HG03039 (cell line): Measurements from ENCODE around the gene CRY1.

ENCODE experiments used
- ATAC-seq: cut with Tn5 transposase; IDR thresholded peaks from one replicate; pipeline ENCODE4 v1.9.1; 2021; ENCODE audit warnings: mild to moderate bottlenecking, moderate library complexity; ENCODE audit not compliant: unreplicated experiment

The CRY1 gene

GRCh38 chr12:106974511-106974910 is 118.8 kb downstream of the CRY1 start:
- peak; percentile 49 for ATAC-seq

- ATAC-seq = no peak
Measured at GRCh38 chr12:106973545-106973944, 119.8 kb downstream of the CRY1 start.

- no peak for ATAC-seq
Measured at GRCh38 chr12:106971065-106971464, 122.3 kb downstream of the CRY1 start.

- ATAC-seq = no peak
Measured at GRCh38 chr12:106964526-106964925, 128.8 kb downstream of the CRY1 start.

DNA sequence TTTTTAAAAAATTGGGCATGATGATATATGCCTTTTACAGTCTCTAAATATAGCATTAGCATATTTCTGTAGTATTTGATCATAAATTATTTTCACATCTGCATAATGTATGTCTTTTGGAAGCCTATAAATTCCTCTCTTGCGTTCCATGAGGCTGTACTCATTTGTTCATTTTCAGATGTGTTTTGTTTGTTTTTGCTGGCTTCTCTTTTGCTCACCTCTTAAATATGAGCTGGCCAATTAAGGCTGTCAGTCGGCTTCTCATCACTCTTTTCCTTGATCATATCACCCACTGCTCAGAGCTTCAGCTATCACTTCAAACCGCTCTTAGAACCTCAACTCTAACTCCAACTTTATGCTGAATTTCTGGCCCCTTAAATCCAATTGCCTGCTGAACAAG is 131.1 kb downstream of the CRY1 start:
- no peak for ATAC-seq

DNA sequence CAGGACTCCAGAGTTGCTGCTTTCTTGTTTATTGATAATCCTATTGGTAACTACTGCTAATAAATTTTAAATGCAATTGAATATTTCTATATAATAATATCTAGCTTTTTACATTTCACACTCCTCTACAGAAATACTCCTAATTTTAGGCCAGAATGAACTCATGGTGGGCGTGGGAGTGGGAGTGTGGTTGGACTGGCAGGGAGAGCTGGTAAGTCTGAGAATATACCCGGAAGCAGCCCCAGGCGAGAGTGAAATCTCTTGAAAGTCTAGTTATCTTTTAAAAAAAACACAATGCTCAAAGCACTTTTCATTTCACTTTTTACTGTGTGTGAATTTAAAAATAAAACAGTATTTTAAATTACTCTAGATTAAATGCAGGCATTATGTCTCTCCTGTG is 132.9 kb downstream of the CRY1 start:
- ATAC-seq = no peak

- no peak for ATAC-seq
Measured at GRCh38 chr12:106957583-106957982, 135.8 kb downstream of the CRY1 start.

GRCh38 chr12:106956048-106956578 is 137.2 kb downstream of the CRY1 start:
- ATAC-seq = peak; percentile 33

DNA sequence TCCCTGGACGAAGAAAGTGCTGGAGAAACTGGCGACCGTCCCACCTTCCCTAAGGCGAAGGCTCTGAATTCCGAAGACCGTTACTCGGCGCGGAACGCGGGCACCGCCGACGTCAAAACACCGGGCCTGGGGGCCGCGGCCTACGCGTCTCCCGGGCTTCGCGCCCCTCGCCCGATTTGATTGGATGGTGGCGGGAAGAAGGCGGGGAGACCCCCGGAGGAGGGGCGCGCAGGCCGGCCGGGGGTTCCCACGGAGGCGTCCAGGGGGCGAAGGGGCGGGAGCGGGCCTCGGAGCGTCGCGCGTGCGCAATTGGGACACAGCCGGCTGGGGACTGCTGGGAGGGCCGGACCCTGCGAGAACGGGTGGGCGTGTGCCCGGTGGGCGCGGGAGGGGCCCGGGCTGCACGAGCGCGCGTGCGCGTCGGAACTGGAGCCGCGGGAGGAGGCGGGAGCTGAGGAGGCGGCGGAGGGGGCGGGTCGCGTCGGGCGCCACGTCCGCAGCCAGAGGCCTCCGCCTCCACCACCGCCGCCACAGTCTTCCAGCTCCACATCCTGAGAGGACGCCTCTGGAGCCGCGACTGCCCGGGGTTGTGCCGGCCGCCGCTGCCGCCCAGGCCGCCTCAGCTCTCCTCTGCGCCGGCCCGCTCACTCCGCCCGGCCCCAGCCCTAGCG is 137.8 kb downstream of the CRY1 start, which contains the start of gene TMEM263:
TSS of gene TMEM263 (plus strand) at position 531 of the 671 bp plus-strand sequence. CDS start 11,210 bp downstream, outside the sequence.
- peak; percentile 79 for ATAC-seq

DNA sequence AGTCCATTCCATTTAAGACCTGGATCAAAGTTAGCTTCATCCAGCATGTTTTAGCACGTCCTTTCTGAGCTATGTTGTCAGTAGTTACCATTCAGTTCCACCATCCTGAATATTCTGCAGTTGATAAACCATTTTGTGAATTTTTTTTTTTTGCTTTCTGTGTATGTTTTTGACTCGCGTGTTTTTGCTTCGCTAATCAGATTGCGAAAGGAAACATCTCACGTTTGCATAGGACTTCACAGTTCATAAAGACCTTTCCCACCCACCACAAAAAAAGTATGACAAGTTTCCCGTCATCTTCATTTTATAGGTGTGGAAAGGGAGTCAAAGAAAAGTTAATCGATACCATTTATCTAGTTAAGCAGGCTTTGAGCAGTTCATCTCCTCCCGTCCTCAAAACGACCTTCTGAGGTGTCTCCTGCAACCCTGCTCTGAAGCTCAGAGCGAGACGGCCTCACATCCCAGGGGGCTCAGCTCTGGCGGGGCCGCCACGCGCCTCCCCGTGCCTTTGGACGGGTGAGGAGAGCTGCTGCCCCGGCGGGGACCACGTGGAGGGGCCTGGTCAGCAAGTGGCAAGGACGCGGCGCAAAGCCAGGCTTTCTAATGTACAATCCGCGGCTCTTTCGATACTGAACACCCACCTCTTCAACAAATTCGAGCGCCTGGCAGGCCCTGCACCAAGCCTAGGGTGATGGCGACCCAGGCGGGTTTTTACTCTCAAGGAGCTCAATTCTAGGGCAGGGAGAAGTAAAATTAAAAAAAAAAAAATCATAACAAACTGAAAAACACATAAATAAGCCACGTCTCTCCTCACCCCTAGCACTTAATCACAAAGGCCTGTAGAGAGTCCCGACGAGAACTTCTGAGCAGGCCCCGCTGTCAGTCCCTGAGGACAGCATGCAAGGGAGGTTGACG is 138.6 kb downstream of the CRY1 start:
- no peak for ATAC-seq

DNA sequence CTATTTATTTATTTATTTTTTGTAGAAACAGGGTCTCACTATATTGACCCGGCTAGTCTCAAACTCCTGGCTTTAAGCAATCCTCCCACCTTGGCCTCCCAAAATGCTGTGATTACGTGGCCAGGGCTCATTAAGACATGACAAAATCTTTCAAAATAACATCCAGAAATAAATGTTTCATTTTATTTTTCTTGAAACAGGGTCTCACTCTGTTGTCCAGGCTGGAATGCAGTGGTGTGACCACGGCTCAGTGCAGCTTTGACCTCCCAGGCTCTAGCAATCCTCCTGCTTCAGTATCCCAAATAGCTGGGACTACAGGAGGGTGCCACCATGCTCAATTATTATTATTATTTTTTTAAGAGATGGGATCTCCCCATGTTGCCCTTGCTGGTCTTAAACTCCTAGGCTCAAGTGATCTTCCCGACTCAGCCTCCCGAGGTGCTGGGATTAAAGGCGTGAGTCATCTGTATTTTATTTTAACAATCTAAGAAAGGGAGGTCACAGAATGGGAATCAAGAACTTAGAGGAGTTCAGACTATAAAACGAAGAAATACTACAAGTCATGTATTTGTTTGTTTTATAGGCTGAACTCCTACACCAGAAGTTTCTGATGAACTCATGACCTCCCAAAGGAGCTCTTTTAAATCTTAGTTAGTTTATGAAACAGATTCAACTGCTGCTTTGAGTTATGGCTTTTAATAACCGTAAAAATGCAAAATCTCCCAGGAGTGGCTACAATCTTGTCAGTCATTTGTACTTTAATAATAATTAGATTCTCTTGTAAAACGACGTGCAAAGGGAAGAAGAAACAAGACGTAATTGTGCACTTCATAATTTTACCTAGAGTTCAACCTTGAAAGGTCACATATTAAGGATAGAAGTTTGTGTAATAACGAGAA is 139.7 kb downstream of the CRY1 start:
- no peak for ATAC-seq

DNA sequence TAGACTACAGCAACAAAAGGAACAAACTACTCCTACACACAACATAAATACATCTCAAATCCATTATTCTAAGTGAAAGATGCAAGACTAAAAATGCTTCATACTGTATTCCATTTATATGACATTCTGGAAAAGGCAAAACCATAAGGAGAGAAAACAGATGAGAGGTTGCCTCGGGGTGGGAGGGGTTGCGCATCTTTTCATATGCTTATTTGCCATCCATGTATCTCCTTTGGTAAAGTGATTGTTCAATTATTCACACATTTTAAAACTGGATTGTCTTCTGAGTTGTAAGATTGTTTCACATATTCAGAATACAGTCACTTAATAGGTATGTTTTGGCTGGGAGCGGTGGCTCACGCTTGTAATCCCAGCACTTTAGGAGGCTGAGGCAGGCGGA is 142.8 kb downstream of the CRY1 start:
- no peak for ATAC-seq

DNA sequence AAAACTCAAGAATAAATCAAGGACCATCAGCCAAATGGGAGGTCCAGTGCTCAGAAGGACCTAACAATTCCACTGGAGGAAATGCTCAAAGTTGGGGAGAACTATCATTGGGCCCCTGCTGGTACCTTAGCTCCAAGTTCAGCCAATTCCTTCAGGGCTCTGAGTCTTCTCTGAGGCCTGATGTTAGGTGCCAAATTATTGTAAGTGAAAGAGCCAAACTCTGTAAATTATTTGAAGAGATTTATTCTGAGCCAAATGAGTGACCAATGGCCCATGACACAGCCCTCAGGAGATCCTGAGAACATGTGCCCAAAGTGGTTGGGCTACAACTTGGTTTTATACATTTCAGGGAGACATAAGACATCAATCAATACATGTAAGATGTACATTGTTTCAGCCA is 145.9 kb downstream of the CRY1 start:
- ATAC-seq = no peak

- no peak for ATAC-seq
Measured at GRCh38 chr12:106945261-106945851, 148.0 kb downstream of the CRY1 start.

DNA sequence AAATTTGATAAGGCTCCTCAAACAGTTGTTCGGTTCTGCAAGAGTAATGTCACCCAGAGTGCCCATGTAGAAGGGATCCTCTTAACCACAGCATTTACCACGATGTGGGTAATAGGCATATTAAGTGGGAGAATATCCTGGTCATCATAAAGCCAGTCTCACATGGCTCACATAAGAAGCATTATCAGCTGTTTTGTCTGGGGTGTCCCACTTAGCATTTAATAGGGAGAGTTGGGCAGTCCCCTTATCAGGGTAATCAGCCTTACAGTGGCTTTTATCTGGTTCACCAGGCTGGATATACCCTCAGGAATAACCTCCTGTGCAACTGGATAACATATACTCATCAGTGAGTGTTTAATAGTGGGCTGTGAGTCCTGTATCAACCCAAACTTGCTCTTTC is 150.6 kb downstream of the CRY1 start:
- no peak for ATAC-seq

GRCh38 chr12:106941481-106942156 is 151.7 kb downstream of the CRY1 start:
- ATAC-seq = no peak
